ENCODE measurements around the gene CCR5AS.
"Not testable (repeated sequence)": the region's sequence is repeated elsewhere in the genome, so short reads cannot be mapped to it uniquely, and the experiment has no call there.

Gene CCR5AS

DNA sequence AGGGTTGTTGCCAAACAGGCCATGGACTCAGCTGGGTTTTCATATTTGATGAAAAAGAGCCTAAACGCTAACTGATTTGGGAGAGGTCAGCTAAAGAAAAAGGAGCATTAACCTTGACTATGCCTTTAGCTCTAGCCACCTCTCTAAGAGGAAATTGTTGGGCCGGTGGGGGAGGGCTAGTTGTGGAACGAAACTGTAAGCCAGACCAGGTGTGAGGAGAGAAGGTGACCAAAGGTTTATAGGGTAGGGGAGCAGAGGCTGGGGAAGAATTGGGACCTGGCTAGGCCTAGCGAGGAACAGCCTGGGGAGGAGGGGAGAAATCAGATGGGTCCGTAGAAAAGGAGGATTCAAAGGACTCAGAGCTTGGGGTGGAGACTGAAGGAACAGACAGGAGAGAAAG is 15.3 kb downstream of the CCR5AS start:
- POLR2A ChIA-PET (ENCODE audit: partially characterized antibody); H3K79me1 ChIP-seq (ENCODE audit: low read depth, low read length); H4K91ac ChIP-seq (replicated peaks; ENCODE audit: insufficient read length, low read length); FAIRE-seq; H3K9ac ChIP-seq (replicated peaks in 1 of 4; ENCODE audit: extremely low read depth in 1 of 4, low read depth in 3 of 4, low read length in 3 of 4); H2BK120ac ChIP-seq (replicated peaks; ENCODE audit: low read depth, low read length); H3K23ac ChIP-seq (ENCODE audit: insufficient read length); H3K27ac ChIP-seq (ENCODE audit: low read depth, low read length); H3K23me2 ChIP-seq (ENCODE audit: low read depth, low read length); H3K4me1 ChIP-seq (replicated peaks in 1 of 4; ENCODE audit: control insufficient read depth in 3 of 4, insufficient read depth in 4 of 4, low read length in 3 of 4); H2AK5ac ChIP-seq (ENCODE audit: low read depth, low read length); H3K4me3 ChIP-seq (ENCODE audit: extremely low read depth in 1 of 4, insufficient read depth in 2 of 4, low read depth in 3 of 4, low read length in 4 of 4); H2BK20ac ChIP-seq (ENCODE audit: low read length); H3K4ac ChIP-seq (replicated peaks; ENCODE audit: insufficient read length, low read depth, low read length); H3K18ac ChIP-seq (ENCODE audit: extremely low read depth, low read length); H3K79me2 ChIP-seq (ENCODE audit: control insufficient read depth in 1 of 2, insufficient read depth in 2 of 2, low read length in 2 of 2); H3K36me3 ChIP-seq (ENCODE audit: control insufficient read depth in 2 of 4, insufficient read depth in 4 of 4, low read length in 3 of 4); H3K4me2 ChIP-seq (ENCODE audit: insufficient read depth in 1 of 2, low read depth in 2 of 2, low read length in 2 of 2); H4K5ac ChIP-seq (ENCODE audit: insufficient read length, low read depth, low read length); H3K9me3 ChIP-seq (ENCODE audit: insufficient read depth in 2 of 2, low read depth in 1 of 2, low read length in 1 of 2); H2BK12ac ChIP-seq (ENCODE audit: low read depth, low read length); H3K56ac ChIP-seq (replicated peaks; ENCODE audit: insufficient read length, low read depth, low read length); H3K27me3 ChIP-seq (replicated peaks in 1 of 4; ENCODE audit: control insufficient read depth in 3 of 4, extremely low read depth in 1 of 4, insufficient read depth in 3 of 4, low read length in 3 of 4); H2AFZ ChIP-seq (ENCODE audit: low read length); H2BK15ac ChIP-seq (ENCODE audit: low read length); DNase-seq (ENCODE audit: low read depth in 1 of 2, low spot score in 2 of 2); H4K20me1 ChIP-seq (replicated peaks in 1 of 2; ENCODE audit: control insufficient read depth in 1 of 2, insufficient read depth in 2 of 2, low read length in 2 of 2); H3K14ac ChIP-seq (ENCODE audit: insufficient read length); H2BK5ac ChIP-seq (ENCODE audit: low read depth, low read length); H4K8ac ChIP-seq (ENCODE audit: extremely low read depth, insufficient read depth, low read length): not testable (repeated sequence)
- WGBS, 2 experiments (ENCODE audit: extremely low coverage in 1 of 2, insufficient coverage in 1 of 2, insufficient read length in 1 of 2, insufficient replicate concordance in 2 of 2, low coverage in 1 of 2, low lambda C conversion rate in 2 of 2, missing lambda C conversion rate in 1 of 2) = 91% methylated on average over 5 of the region's 5 CpGs; no CpG with 5 or more reads in 1 of the 2 experiments
- CTCF ChIA-PET (ENCODE audit: partially characterized antibody) = interaction anchor here (0.7 to 0.9 kb wide), 2 partner anchors 12 to 59 kb away, joined by 3 read pairs; no protein-coding TSS in a partner anchor
